HG02623 (cell line): ENCODE data around the gene EAF2.
"Not testable (repeated sequence)": the region's sequence is repeated elsewhere in the genome, so short reads cannot be mapped to it uniquely, and the experiment has no call there.

ENCODE experiments used
- ATAC-seq: cut with Tn5 transposase; IDR thresholded peaks from one replicate; pipeline ENCODE4 v1.9.1; 2021; ENCODE audit warnings: moderate library complexity; ENCODE audit not compliant: unreplicated experiment

Gene EAF2

DNA sequence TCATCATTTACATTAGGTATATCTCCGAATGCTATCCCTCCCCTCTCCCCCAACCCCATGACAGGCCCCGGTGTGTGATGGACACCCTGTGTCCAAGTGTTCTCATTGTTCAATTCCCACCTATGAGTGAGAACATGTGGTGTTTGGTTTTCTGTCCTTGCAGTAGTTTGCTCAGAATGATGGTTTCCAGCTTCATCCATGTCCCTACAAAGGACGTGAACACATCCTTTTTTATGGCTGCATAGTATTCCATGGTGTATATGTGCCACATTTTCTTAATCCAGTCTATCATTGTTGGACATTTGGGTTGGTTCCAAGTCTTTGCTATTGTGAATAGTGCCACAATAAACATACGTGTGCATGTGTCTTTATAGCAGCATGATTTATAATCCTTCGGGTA is 22.8 kb downstream of the EAF2 start:
- not testable (repeated sequence) for ATAC-seq

GRCh38 chr3:121863247-121863646 is 28.2 kb downstream of the EAF2 start:
- ATAC-seq: not testable (repeated sequence)

DNA sequence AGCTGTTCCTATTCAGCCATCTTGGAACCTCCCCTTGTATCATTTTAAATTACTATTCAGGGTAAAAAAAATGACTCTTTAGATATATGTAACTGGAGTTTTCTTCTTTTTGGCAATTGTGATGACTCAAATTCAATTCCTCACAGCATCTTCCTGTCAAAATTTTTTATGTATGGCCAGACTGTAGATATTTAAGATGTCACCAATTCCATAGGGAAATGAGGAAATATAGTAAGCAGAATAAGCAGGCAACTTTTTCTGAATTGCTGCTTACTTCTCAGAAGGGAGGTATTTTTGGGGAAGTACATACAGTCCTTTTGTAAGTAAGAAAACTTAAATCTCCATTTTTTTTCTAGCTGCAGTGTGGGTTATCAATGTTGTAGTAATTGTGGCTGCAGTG is 28.8 kb downstream of the EAF2 start:
- no peak for ATAC-seq

GRCh38 chr3:121869736-121870135 is 34.7 kb downstream of the EAF2 start:
- ATAC-seq: no peak

GRCh38 chr3:121870717-121871116 is 35.7 kb downstream of the EAF2 start:
- ATAC-seq: no peak

DNA sequence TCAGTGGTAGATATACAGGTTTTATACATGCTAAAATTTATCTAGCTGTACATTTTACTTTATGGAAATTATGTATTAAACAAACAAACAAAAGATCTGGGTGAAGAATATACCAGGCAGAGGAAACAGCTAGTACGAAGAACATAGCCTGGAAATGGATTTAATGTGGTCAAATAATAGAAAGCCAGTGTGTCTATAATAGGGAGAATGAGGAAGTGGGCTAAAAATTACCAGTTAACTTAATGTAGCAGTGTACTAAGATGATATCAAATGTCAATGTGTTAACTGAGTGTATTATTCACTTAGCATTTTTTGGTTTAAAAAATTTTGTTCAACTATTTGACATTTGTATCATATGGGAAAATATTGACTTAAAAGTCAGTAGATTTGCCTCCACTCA is 36.4 kb downstream of the EAF2 start:
- ATAC-seq: no peak

DNA sequence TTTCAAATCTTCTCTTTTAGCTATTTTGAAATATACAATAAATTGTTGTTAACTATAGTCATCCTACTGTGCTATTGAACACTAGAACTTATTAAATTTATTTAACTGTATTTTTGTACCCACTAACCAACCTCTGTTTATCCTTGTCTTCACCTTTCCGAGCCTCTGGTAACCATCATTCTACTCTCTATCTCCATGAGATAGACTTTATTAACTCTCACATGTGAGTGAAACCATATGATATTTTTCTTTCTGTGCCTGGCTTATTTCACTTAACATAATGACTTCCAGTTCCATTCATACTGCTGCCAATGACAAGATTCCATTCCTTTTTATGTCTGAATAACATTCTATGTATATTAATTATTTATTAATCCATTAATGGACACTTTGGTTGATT is 43.4 kb downstream of the EAF2 start:
- no peak for ATAC-seq

DNA sequence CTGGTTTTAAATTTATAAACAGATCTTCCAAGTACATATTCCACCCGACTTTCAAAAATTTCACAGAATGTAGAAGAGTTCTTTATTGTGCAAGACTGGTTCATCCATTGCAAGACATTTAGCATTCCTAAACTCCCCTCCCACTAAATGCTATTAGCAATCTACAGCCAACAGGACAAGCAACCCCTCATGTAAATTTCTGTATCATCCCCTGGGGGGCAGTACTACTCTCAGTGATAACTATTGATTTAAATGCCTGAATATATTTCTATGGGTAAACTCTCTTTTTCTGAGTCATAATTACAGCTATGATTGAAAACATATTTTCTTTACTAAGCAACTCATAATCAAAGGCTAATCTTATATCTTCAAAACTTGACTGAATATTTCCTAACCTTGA is 48.5 kb downstream of the EAF2 start:
- no peak for ATAC-seq

DNA sequence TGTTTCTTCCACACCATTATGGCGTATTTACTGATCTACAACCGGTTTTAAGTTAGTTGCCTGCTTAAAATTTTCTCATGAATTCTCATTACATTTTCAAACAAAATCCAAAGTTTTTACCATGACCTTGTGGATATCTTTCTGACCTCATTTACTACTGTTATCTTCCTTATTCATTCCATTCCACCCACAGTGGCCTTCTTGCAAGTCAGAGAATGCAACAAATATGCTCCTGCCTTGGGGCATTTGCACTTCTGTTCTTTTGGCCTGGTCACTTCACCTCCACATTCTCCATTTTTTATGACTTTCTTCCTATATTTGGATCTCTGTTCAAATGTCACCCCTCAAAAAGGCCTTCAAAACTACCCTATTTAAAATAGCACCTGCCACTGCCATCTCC is 50.4 kb downstream of the EAF2 start:
- ATAC-seq: no peak

- ATAC-seq: no peak
Observed at GRCh38 chr3:121894301-121894990, 59.4 kb downstream of the EAF2 start, which contains the start of gene SLC15A2. Gene SLC15A2 (plus strand): TSS chr3:121894401. CDS start chr3:121894477, 76 bp downstream.

- no peak for ATAC-seq
Observed at GRCh38 chr3:121895121-121895520, 60.1 kb downstream of the EAF2 start.

DNA sequence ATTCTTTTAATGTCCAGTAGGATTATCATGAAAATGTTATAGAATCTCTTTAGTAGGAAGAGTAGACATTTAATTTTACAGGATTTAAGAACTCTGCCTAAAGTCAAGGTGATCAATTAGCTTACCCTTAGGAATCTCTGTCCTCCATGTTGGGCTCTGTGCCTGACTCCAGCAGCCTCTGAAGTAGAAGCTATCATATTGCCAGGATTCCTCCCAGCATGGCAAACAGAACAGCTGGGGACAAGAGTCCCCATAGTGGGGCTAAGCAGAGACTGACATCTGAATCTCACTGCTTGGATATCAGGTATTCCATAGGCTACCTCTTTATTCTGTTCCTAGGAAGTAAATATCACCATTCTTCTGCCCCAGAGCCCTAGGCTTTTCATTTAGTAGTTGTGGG is 60.7 kb downstream of the EAF2 start:
- no peak for ATAC-seq

- no peak for ATAC-seq
Observed at GRCh38 chr3:121896823-121897222, 61.8 kb downstream of the EAF2 start.

- no peak for ATAC-seq
Observed at GRCh38 chr3:121897296-121897695, 62.3 kb downstream of the EAF2 start.

GRCh38 chr3:121913305-121913990 is 78.4 kb downstream of the EAF2 start:
- ATAC-seq: no peak

- no peak for ATAC-seq
Observed at GRCh38 chr3:121914081-121914998, 79.3 kb downstream of the EAF2 start.

DNA sequence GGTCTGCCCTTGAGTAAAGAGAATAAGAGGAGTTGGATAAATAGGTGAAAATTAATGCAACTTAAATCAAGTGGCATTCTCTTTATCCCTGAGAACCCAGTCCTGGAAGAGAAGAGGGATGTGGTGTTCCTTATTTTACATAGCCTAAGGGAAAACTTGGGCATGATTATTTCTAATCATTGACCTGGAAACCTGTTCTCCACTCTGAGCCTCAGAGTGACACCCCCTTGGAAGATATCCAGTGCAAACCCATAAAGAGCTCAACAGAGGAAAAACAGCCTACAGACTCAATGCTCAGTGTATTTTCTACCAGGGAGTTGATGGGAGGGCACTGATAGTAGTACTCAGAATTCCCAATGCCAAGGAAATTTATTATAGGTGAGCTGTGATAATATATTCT is 81.2 kb downstream of the EAF2 start:
- no peak for ATAC-seq

DNA sequence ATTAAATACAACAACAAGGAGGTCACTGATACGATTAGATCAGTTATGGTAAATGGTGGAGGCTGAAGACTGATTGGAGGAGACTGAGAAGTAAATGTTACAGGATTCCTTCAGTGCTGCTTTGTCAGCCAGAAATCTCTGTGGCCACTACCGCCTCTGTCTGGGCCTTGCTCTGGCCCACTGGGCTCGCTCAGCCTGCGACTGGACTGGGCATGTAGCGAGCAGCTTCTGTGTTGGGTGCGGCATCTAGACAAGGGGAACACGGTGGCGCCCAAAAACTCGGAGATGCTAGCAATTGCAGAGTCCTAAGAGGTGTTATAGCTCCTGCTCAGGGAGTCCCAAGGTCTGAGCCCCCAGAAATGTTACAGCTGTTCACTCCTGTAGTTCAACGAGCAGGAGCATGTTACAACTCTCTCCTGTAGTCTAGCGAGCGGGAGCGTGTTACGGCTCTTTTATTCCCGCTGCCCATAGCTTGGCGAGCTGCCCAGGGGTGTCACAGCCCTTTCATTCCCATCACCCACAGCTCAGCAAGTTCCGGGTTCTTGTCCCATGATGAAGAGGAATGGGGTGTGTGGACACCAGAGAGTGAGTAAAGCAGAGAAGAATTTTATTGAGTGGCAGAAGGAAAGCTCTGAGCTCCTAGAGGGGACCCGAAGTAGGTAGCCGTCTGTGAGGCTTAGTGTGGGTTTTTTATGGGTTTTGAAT is 83.9 kb downstream of the EAF2 start:
- ATAC-seq: no peak

- ATAC-seq: no peak
Observed at GRCh38 chr3:121924734-121925133, 89.7 kb downstream of the EAF2 start.

- ATAC-seq: no peak
Observed at GRCh38 chr3:121926380-121926779, 91.4 kb downstream of the EAF2 start.
